ENCODE measurements around the gene DAP.

Gene DAP

GRCh38 chr5:10752451-10752850, 8.6 kb downstream of the DAP start:
- no peak overlapping the region for H3K4me3 ChIP-seq (ENCODE audit: low read depth, low read length)
- TF ChIP-seq CTCF (IDR thresholded peaks at IDR 0.05; ENCODE audit: borderline replicate concordance, insufficient read depth, low read depth, low read length) = no peak

- TF ChIP-seq CTCF (IDR thresholded peaks at IDR 0.05; ENCODE audit: borderline replicate concordance, insufficient read depth, low read depth, low read length) = no peak
- H3K4me3 ChIP-seq (ENCODE audit: low read depth, low read length) = no peak overlapping the region
Observed at GRCh38 chr5:10750909-10751308, 10.1 kb downstream of the DAP start.

GRCh38 chr5:10747678-10748622, 13.1 kb downstream of the DAP start:
- no peak for TF ChIP-seq CTCF (IDR thresholded peaks at IDR 0.05; ENCODE audit: borderline replicate concordance, insufficient read depth, low read depth, low read length)

GRCh38 chr5:10746711-10747110, 14.3 kb downstream of the DAP start:
- TF ChIP-seq CTCF (IDR thresholded peaks at IDR 0.05; ENCODE audit: borderline replicate concordance, insufficient read depth, low read depth, low read length) = no peak
- H3K4me3 ChIP-seq (ENCODE audit: low read depth, low read length) = no peak overlapping the region

More at GRCh38 chr5:10747678-10748622, 13.1 kb downstream of the DAP start:
- no peak overlapping the region for H3K4me3 ChIP-seq (ENCODE audit: low read depth, low read length)

- TF ChIP-seq CTCF (IDR thresholded peaks at IDR 0.05; ENCODE audit: borderline replicate concordance, insufficient read depth, low read depth, low read length) = no peak
- no peak overlapping the region for H3K4me3 ChIP-seq (ENCODE audit: low read depth, low read length)
Observed at GRCh38 chr5:10745133-10745532, 15.9 kb downstream of the DAP start.

- no peak for TF ChIP-seq CTCF (IDR thresholded peaks at IDR 0.05; ENCODE audit: borderline replicate concordance, insufficient read depth, low read depth, low read length)
- H3K4me3 ChIP-seq (ENCODE audit: low read depth, low read length) = no peak overlapping the region
Observed at GRCh38 chr5:10744681-10745080, 16.4 kb downstream of the DAP start.

GRCh38 chr5:10743951-10744350, 17.1 kb downstream of the DAP start:
- H3K4me3 ChIP-seq (ENCODE audit: low read depth, low read length) = no peak overlapping the region
- no peak for TF ChIP-seq CTCF (IDR thresholded peaks at IDR 0.05; ENCODE audit: borderline replicate concordance, insufficient read depth, low read depth, low read length)

All from GM12875 (cell line).